ACC112 (cell line): ENCODE data around the gene ULK4.

Experiments used
- H2AFZ ChIP-seq: fragments of 200-600 bp; sonication (generic); one replicate; pipeline ENCODE4 v1.6.0; 2017; ENCODE audit warnings: antibody characterized with exemption, low read length; ENCODE audit not compliant: unreplicated experiment
- H3K27ac ChIP-seq: fragments of 200-600 bp; sonication (generic); 2 replicates; pipeline ENCODE4 v1.5.1; 2014; ENCODE audit warnings: low read depth, mild to moderate bottlenecking, antibody characterized with exemption, low read length, moderate library complexity
- H3K27me3 ChIP-seq: fragments of 200-600 bp; sonication (generic); 2 replicates; pipeline ENCODE4 v1.6.1; 2014; ENCODE audit warnings: mild to moderate bottlenecking, antibody characterized with exemption, low read length, moderate library complexity, mixed read lengths; ENCODE audit not compliant: insufficient read depth
- H3K36me3 ChIP-seq: fragments of 200-600 bp; sonication (generic); 2 replicates; pipeline ENCODE4 v1.6.1; 2016; ENCODE audit warnings: mild to moderate bottlenecking, antibody characterized with exemption, low read length, moderate library complexity, mixed read lengths; ENCODE audit not compliant: insufficient read depth
- H3K4me1 ChIP-seq: fragments of 200-600 bp; sonication (generic); one replicate; pipeline ENCODE4 v1.6.1; 2016; ENCODE audit warnings: low read length, mixed read lengths; ENCODE audit not compliant: insufficient read depth, unreplicated experiment, control insufficient read depth
- H3K4me3 ChIP-seq: fragments of 200-600 bp; sonication (generic); 2 replicates; pipeline ENCODE4 v1.5.1; 2014; ENCODE audit warnings: mild to moderate bottlenecking, low read depth, low read length
- H3K79me2 ChIP-seq: fragments of 200-600 bp; sonication (generic); one replicate; pipeline ENCODE4 v1.6.0; 2016; ENCODE audit warnings: low read length; ENCODE audit not compliant: control insufficient read depth, unreplicated experiment, insufficient read depth

ULK4 gene

DNA sequence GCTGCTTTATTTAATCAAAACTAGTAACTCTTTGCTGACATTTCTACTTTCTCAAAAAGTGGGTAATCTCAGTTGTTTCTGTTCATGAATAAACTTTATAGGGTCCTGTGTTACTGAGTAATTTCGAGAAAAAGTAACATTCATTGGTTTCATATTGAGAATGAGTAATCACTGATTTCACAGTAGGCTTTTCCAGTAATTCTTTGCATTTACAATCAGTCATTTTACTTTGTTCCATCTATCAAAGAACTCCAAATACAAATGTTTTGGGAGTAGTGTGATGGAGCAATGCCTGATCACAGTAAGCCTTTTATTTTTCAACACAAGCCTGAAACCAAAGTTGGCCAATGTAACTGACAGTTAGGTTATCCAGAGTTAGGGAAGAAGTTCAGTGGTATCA lies 353.6 kb downstream of the ULK4 start:
- Histone ChIP-seq H3K27me3 (no peaks in the 10 kb centered on the region), H3K4me1 (no peaks in the 10 kb centered on the region), H3K4me3 (no peak overlapping the region)

DNA sequence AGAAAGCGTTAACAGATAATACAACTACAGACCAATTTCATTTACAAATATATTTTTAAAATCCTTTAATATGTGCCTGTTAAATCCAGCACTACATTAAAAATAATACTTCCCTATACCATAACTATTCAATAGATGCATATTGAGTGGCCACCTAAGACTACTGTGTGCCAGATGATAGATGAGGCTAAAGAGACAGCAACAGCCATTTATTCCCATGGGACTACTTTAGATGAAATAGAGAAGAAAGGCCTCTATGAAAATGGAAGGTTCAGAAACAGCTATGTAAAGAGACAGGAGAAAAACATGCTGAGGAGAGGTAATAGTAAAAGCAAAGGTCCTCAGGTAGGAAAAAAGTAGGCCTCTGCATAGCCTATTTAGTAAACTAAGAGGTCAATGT lies 358.1 kb downstream of the ULK4 start:
- H2AFZ ChIP-seq, result no peak overlapping the region
- no peaks in the 10 kb centered on the region for H3K27me3 ChIP-seq
- no peak overlapping the region for H3K4me3 ChIP-seq
- no peaks in the 10 kb centered on the region for H3K4me1 ChIP-seq
- no peak overlapping the region for H3K27ac ChIP-seq
- no peaks in the 10 kb centered on the region for H3K36me3 ChIP-seq
- no peaks in the 10 kb centered on the region for H3K79me2 ChIP-seq

More for the DNA sequence above, 353.6 kb downstream of the ULK4 start:
- Histone ChIP-seq H2AFZ (no peak overlapping the region), H3K27ac (no peak overlapping the region), H3K79me2 (no peaks in the 10 kb centered on the region), H3K36me3 (no peaks in the 10 kb centered on the region)

GRCh38 chr3:41602121-41602520 lies 359.8 kb downstream of the ULK4 start:
- H3K36me3 ChIP-seq, result no peaks in the 10 kb centered on the region
- H3K4me1 ChIP-seq, result no peaks in the 10 kb centered on the region
- no peaks in the 10 kb centered on the region for H3K79me2 ChIP-seq
- no peak overlapping the region for H2AFZ ChIP-seq
- H3K4me3 ChIP-seq, result no peak overlapping the region
- H3K27ac ChIP-seq, result no peak overlapping the region
- H3K27me3 ChIP-seq, result no peaks in the 10 kb centered on the region

DNA sequence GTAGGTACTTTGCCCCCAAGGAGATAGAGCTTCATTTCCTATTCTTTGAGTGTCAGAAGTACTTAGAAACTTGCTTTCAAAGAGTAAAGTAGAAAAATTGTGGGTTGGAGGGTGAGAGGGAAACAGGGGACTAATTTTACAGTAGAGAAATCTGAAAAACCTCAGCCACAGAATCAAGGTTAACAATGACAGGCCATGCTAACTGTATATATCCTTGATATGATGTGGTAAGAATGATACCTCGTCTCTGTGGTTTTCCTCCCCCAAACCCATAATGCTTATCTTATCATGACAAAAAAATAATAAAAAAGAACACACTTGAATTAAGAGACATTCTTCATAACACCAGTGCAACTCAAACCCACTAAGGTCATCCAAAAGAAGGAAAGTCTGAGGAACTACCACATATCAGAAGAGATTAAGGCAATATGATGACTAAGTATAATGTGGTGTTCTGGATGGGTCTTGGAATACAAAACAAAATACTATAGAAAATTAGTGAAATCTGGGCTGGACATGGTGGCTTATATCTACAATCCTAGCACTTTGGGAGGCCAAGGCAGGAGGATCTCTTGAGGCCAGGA lies 360.4 kb downstream of the ULK4 start:
- Histone ChIP-seq H3K27ac (no peak overlapping the region), H3K4me1 (no peaks in the 10 kb centered on the region), H3K4me3 (no peak overlapping the region), H3K27me3 (no peaks in the 10 kb centered on the region), H3K36me3 (no peaks in the 10 kb centered on the region), H2AFZ (no peak overlapping the region), H3K79me2 (no peaks in the 10 kb centered on the region)

- no peaks in the 10 kb centered on the region for H3K36me3 ChIP-seq
- no peaks in the 10 kb centered on the region for H3K27me3 ChIP-seq
- no peaks in the 10 kb centered on the region for H3K79me2 ChIP-seq
- no peak overlapping the region for H3K27ac ChIP-seq
- no peaks in the 10 kb centered on the region for H3K4me1 ChIP-seq
- no peak overlapping the region for H2AFZ ChIP-seq
- H3K4me3 ChIP-seq, result no peak overlapping the region
These were observed 361.3 kb downstream of the ULK4 start for GRCh38 chr3:41600616-41601015.

- no peaks in the 10 kb centered on the region for H3K79me2 ChIP-seq
- H3K4me3 ChIP-seq, result no peak overlapping the region
- H3K27me3 ChIP-seq, result no peaks in the 10 kb centered on the region
- no peaks in the 10 kb centered on the region for H3K4me1 ChIP-seq
- no peaks in the 10 kb centered on the region for H3K36me3 ChIP-seq
- no peak overlapping the region for H2AFZ ChIP-seq
- H3K27ac ChIP-seq, result no peak overlapping the region
These were observed 362.8 kb downstream of the ULK4 start for GRCh38 chr3:41599127-41599484.

- no peaks in the 10 kb centered on the region for H3K4me1 ChIP-seq
- H3K36me3 ChIP-seq, result no peaks in the 10 kb centered on the region
- no peak overlapping the region for H3K27ac ChIP-seq
- no peaks in the 10 kb centered on the region for H3K79me2 ChIP-seq
- H3K27me3 ChIP-seq, result no peaks in the 10 kb centered on the region
- H2AFZ ChIP-seq, result no peak overlapping the region
- no peak overlapping the region for H3K4me3 ChIP-seq
These were observed 363.3 kb downstream of the ULK4 start for GRCh38 chr3:41598402-41599126.

DNA sequence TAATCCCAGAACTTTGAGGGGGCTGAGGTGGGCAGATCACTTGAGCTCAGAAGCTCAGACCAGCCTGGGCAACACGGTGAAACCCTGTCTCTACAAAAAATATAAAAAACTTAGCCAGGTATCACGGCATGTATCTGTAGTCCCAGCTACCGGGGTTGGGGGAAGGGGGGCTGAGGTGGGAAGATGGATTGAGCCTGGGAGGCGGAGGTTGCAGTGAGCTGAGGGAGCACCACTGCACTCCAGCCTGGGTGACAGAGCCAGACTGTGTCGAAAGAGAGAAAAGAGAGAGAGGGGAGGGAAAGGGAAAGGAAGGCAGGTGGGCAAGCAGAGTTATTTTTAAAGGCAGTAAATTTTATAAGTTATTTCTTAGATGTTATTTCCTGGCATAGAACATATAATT lies 368.1 kb downstream of the ULK4 start:
- H3K79me2 ChIP-seq, result no peaks in the 10 kb centered on the region

DNA sequence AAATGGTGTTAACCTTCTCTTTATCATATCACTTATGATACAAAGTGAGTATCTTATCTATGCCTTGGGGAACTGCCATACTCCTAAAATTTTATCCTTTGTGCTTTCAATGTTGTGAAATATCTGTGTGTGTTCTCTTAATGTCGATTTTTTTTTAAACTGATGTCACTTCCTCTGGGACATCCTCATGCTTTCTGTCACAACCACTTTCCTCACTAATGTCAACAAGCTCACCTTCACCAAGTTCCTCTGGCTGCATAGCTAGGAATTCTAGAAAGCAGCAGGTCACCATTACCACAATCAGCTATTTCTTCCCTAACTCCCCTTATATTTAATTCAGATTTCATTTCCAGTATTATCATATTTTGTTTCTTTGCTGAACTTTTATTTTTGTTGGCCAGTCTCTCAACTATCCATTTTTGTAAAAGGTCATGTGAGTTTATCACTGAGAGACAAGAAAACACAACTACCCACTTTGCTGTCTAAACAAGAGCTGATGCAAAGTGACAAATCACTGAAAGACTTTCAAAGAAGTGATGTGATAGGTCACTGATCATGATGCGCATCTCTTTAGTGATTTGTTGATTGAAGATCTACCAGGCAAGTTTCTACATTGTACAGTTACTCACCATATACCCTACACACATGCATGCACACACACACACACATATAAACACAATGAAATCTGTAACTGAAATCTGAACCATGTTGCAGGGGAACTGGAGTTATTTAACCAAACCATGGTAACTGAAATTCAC lies 369.0 kb downstream of the ULK4 start:
- Histone ChIP-seq H3K27ac (no peak overlapping the region), H3K4me3 (no peak overlapping the region), H3K36me3 (no peaks in the 10 kb centered on the region), H3K4me1 (no peaks in the 10 kb centered on the region), H3K79me2 (no peaks in the 10 kb centered on the region), H2AFZ (no peak overlapping the region), H3K27me3 (no peaks in the 10 kb centered on the region)

More for the DNA sequence above, 368.1 kb downstream of the ULK4 start:
- Histone ChIP-seq H3K4me1 (no peaks in the 10 kb centered on the region), H3K27ac (no peak overlapping the region), H3K36me3 (no peaks in the 10 kb centered on the region), H3K27me3 (no peaks in the 10 kb centered on the region), H2AFZ (no peak overlapping the region), H3K4me3 (no peak overlapping the region)

DNA sequence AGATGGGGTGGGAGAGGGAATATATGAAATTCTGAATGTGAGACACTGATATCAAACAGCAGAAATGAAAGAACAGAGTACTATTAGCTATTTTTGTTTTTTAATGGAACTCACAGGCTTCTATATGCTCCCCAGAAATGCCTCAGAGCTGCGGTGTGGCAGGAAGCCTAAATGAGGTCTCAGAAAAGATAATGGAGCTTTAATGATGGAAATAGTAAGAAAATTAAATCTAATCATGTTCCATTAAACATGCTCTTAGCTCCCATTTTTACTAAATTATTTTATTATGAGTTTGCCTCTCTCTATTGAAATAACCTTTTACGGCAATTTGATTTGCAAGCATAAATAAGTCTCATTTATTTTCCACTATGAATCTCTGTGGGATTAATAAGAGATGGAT lies 378.9 kb downstream of the ULK4 start:
- Histone ChIP-seq H3K79me2 (no peaks in the 10 kb centered on the region), H3K27me3 (no peaks in the 10 kb centered on the region), H3K27ac (no peak overlapping the region)

GRCh38 chr3:41581700-41582099 lies 380.2 kb downstream of the ULK4 start:
- Histone ChIP-seq H3K4me1 (no peaks in the 10 kb centered on the region), H3K27ac (no peak overlapping the region), H3K36me3 (no peaks in the 10 kb centered on the region), H2AFZ (no peak overlapping the region), H3K4me3 (no peak overlapping the region), H3K27me3 (no peaks in the 10 kb centered on the region), H3K79me2 (no peaks in the 10 kb centered on the region)

More for the DNA sequence above, 378.9 kb downstream of the ULK4 start:
- Histone ChIP-seq H3K4me3 (no peak overlapping the region), H3K4me1 (no peaks in the 10 kb centered on the region), H3K36me3 (no peaks in the 10 kb centered on the region), H2AFZ (no peak overlapping the region)
